ENCODE measurements around the gene LRRC27. TPM values are rescaled to one million over a fixed set of nuclear protein-coding genes. Genes with fewer than 3 reads are reported as not detected.
A peak's percentile ranks its signal among the peaks of the same experiment; 100 is the strongest.
"Not testable (repeated sequence)": the region's sequence is repeated elsewhere in the genome, so short reads cannot be mapped to it uniquely, and the experiment has no call there.

The LRRC27 gene
- total and polyA plus RNA-seq, 8 donors = 2.5 to 11.1 (median 4.3) TPM

- peak in 2 of 6 donors; percentile 46 to 53 for DNase-seq
- no peak for ATAC-seq
- TF ChIP-seq CTCF (IDR thresholded peaks at IDR 0.05) = no peak
- no peaks in the 10 kb centered on the region for H3K36me3 ChIP-seq
- H3K9me3 ChIP-seq = no peaks in the 10 kb centered on the region
- no peaks in the 10 kb centered on the region for H3K27me3 ChIP-seq
- intact Hi-C loops (cut with DNase I) = no loop called here
- no peak for FAIRE-seq
- H3K4me3 ChIP-seq = no peak overlapping the region
- 74 to 78% methylated on average over 25 of the region's 25 CpGs for WGBS, 2 donors
- H3K4me1 ChIP-seq = no peaks in the 10 kb centered on the region
- H3K27ac ChIP-seq = no peak overlapping the region
These were observed 38.0 kb upstream of the LRRC27 start for GRCh38 chr10:132293813-132294520.

DNA sequence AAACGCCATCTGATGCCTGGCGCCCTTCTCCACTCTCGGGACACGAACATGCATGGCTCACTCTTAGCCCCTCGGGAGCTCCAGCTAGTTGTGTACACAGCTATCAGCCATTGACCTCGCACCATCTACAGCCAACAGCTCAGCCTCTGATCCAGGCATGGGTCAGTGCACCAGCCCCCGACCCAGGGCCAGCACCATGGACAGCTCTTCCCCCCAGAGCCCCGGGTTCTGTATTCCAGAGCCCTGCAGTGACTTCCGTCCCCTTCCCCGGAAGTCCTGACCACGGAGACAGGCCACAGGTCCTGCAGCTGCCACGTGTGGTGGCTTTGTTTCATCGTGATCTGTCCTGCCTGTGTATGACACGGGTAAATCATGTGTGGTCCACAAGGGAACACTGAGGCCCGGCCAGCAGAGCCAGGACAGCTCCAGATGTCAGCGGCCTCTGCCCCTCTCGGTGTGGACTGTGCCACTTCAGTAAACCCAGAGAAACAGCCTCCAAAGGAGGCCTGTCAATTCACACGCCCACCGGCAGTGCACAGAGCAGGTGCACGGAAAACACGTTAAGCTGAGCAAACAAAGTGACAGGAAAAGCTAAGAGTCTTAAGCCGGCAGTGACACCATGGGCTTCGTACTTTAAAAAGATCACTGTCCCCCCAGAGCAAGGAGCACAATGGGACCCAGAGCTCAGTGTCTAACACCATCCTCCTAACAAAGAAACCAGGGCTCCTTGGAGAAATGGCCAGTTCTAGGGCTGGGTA, 37.3 kb upstream of the LRRC27 start:
- no peak overlapping the region for H3K27ac ChIP-seq
- ATAC-seq = no peak
- no peaks in the 10 kb centered on the region for H3K36me3 ChIP-seq
- no peaks in the 10 kb centered on the region for H3K27me3 ChIP-seq
- 68 to 70% methylated on average over 23 of the region's 23 CpGs for WGBS, 2 donors
- no peaks in the 10 kb centered on the region for H3K4me1 ChIP-seq
- no peak for FAIRE-seq
- no peak for TF ChIP-seq CTCF (IDR thresholded peaks at IDR 0.05)
- intact Hi-C loops (cut with DNase I) = no loop called here
- H3K4me3 ChIP-seq = no peak overlapping the region
- H3K9me3 ChIP-seq = no peaks in the 10 kb centered on the region
- DNase-seq = peak in 2 of 6 donors; percentile 37 to 38

GRCh38 chr10:132295481-132295880, 36.5 kb upstream of the LRRC27 start:
- H3K4me3 ChIP-seq; H3K4me1 ChIP-seq; H3K27ac ChIP-seq; H3K27me3 ChIP-seq; H3K9me3 ChIP-seq; intact Hi-C loops (cut with DNase I); ATAC-seq; H3K36me3 ChIP-seq; FAIRE-seq: not testable (repeated sequence)
- 86 to 92% methylated on average over 23 of the region's 23 CpGs for WGBS, 2 donors
- peak in 1 of 6 donors; percentile 20 for DNase-seq

DNA sequence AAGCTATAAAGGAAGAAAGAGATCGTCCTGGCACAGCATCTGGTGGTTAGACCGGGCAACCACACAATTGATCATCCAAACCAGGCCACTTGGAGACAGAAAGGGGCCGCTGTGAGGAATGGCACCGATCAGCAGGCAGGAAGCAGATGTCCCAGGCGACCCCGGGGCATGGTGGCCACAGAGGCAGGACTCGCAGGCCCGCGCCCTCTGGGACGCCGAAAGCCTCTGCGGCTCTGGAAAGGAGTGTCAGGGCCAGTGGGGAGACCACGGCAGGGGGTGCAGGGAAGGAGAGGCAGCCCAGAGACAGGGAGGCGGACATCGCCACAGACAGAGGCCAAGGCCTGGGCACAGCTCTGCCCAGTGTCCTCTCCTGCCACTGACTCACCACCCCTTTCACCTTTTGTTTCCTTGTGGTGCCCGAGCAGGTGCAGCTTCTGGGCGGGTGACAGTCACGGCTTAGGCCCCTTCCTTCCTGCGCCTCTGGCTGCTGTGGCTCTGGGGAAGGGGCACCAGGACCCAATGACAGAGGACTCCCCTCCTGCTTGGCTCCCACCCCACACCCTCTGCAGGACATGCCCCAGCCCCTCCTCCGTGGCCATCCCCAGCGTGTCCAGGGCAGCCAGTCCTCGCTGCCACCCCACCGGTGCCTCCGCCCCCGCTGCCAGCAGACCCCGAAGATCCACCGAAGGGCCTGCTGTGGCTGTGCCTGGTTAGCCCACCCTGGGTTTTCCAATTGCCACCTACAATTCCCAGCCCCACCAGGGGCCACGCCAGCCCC, 35.1 kb upstream of the LRRC27 start:
- no peak overlapping the region for H3K4me3 ChIP-seq
- ATAC-seq (no peak), DNase-seq (peak in 2 of 6 donors; percentile 47 to 48), FAIRE-seq (no peak)
- no peak for TF ChIP-seq CTCF (IDR thresholded peaks at IDR 0.05)
- intact Hi-C loops (cut with DNase I) = no loop called here
- no peaks in the 10 kb centered on the region for H3K9me3 ChIP-seq
- 86 to 90% methylated on average over 24 to 28 of the region's 28 CpGs for WGBS, 2 donors
- no peaks in the 10 kb centered on the region for H3K27me3 ChIP-seq
- no peaks in the 10 kb centered on the region for H3K36me3 ChIP-seq
- no peak overlapping the region for H3K27ac ChIP-seq
- H3K4me1 ChIP-seq = no peaks in the 10 kb centered on the region

DNA sequence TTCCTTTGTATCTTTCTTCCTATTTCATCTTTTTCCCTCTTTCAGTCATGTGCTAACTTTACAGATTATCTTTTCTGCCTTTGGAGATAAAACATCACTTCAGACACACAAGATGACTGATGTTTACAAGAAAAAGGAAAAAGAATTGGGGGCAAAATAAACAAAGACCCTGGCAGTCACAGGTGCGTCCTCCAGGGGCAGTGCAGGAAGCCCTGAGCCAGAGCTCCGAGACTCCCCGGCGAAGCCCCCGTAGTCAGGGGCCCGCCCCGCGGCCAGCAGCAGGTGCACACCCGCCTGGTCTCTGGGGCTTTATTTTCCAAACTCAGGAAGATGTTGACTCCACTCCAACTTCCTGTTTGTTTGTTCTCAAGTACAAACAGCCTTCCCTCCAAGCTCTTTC, 34.5 kb upstream of the LRRC27 start:
- WGBS, 2 donors = 40 to 50% methylated on average over 9 of the region's 9 CpGs
- peak in 2 of 6 donors; percentile 24 to 27 for DNase-seq
- no peak for FAIRE-seq
- intact Hi-C loops (cut with DNase I) = no loop called here
- Histone ChIP-seq H3K9me3 (no peaks in the 10 kb centered on the region), H3K4me1 (no peaks in the 10 kb centered on the region), H3K27ac (no peak overlapping the region), H3K36me3 (no peaks in the 10 kb centered on the region), H3K4me3 (no peak overlapping the region), H3K27me3 (no peaks in the 10 kb centered on the region)
- no peak for TF ChIP-seq CTCF (IDR thresholded peaks at IDR 0.05)
- no peak for ATAC-seq

All from pancreas (tissue), 10 donors.